Head of caudate nucleus (tissue), 42 donors: Measurements from ENCODE around the gene ZSWIM4.

ENCODE experiments used
- DNase-seq, 42 donors: peaks; one replicate each; pipeline versions ENCODE4 v3.0.0 to v3.0.0-alpha.2; 2020 to 2021; ENCODE audit warnings: mixed read lengths in 7 of 42
- intact Hi-C: fragments of 100-400 bp; cut with DNase I; formaldehyde crosslinking; loops from one replicate; pipeline ENCODE4 v1.15.0; 2022

ZSWIM4 gene

DNA sequence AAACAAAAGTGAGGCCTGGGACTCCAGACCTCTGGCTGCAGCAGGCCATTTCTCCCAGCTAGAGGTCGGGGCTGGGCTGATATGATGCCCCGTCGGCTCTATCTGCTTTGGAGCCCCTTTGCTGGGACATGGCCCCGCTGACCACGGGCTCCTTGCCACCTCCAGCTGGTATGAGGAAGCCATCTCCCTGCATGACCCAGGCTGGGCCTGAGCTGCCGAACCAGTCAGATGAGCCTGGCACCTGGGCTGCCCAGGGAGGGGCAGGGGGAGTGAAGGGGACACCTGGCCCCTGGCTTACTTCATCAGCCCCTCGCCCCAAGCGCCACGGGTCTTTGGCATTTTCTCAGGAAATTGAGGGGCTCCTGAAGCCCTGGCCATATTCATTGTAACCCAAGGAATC lies 7.8 kb downstream of the ZSWIM4 start:
- intact Hi-C loops: no loop called here
- no peak for DNase-seq

DNA sequence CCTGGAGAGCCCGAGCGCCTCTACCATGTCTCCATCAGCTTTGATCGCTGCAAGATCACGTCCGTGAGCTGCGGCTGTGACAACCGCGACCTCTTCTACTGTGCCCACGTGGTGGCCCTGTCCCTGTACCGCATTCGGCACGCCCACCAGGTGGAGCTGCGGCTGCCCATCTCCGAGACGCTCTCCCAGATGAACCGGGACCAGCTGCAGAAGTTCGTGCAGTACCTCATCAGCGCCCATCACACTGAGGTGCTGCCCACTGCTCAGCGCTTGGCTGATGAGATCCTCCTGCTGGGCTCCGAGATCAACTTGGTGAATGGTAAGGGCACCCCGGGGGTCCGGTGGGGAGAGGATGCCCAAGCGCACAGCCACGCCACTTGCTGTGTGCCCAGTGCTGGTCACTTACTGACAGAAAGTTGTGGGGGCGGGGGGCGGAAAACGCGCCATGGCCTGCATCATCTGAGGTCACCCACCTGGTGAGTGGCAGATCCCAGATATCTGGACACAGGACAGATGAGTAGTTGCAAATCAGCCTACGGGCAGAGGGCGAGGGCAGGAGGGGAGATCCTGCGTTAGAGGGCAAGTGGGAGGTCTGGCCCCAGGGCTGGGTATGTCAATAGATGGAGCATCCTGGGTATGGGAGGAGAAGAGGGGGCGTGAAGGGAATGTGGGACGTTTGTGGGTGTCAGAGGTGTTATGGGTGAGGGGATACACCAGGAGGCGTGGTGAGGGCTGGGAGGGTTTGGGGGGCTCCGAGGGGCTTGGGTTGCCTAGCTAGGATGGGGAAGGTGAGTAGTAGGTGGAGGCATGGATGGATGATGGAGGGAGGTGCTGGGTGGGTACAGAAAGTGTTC lies 9.8 kb downstream of the ZSWIM4 start:
- peak in 25 of 42 donors; percentile 16 to 76 (median 35) for DNase-seq
- intact Hi-C loops: no loop called here

DNA sequence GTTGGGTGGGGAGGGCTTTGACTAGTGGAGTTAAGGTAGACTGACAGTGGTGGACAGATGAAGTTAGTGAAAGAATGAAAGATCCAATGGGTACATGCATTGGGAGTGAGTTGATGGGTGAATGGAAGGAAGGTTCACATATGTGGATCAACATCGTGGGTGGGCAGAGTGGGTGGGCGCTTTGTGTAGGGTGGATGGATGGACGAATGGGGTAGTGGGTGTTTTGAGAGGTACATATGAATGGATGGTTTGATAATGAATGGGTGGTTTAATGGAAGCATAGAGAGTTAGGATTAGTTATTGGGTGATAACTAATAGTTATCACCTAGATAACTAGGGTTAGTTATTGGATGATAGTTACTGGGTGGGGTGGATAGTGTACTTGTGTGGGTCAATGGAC lies 11.5 kb downstream of the ZSWIM4 start:
- intact Hi-C loops: no loop called here

DNA sequence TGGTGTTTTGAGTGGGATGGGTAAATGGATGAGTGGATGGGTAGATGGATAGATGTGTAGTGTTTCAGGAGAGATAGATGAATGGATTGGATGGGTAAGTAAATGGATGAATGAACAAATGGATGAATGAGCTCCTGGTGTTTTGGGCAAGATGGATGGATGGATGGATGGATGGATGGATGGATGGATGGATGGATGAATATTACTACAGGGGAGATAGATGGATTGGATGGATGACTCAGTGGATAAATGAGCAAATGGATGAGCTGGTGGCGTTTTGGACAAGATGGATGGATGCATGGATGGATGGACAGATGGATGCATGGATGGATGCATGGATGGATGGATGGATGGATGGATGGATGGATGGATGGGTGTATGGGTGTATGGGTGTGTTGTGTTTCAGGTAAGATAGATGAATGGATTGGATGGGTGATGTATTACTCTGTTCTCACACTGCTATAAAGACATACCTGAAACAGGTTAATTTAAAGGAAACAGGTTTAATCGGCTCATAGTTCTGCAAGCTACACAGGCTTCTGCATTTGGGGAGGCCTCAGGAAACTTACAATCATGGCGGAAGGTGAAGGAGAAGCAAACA lies 12.3 kb downstream of the ZSWIM4 start:
- intact Hi-C loops: no loop called here
- no peak for DNase-seq

More for the DNA sequence above, 11.5 kb downstream of the ZSWIM4 start:
- DNase-seq: no peak

DNA sequence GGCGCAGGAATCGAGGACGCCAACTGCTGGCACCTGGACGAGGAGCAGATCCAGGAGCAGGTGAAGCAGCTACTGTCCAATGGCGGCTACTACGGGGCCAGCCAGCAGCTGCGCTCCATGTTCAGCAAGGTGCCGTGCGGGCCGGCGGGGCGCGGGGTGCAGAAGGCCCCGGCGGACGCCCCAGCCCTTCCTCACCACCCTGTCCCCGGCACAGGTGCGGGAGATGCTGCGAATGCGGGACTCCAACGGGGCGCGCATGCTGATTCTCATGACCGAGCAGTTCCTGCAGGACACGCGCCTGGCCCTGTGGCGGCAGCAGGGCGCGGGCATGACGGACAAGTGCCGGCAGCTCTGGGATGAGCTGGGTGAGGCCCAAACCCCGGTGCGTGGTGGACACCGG lies 13.6 kb downstream of the ZSWIM4 start:
- DNase-seq: no peak
- intact Hi-C loops: no loop called here

DNA sequence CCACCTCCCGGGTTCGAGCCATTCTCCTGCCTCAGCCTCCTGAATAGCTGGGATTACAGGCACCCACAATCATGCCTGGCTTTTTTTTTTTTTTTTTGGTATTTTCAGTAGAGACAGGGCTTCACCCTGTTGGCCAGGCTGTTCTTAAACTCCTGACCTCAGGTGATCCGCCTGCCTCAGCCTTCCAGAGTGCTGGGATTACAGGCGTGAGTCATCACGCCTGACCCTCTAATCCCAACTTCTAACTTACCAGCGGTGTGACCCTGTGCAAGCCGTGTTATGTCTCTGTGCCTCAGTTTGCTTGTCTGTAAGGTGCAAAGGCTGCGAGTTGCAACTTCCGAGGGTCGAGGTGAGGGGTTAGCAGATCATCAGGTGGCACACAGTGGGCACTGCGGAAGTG lies 17.3 kb downstream of the ZSWIM4 start:
- DNase-seq: no peak
- intact Hi-C loops: no loop called here

DNA sequence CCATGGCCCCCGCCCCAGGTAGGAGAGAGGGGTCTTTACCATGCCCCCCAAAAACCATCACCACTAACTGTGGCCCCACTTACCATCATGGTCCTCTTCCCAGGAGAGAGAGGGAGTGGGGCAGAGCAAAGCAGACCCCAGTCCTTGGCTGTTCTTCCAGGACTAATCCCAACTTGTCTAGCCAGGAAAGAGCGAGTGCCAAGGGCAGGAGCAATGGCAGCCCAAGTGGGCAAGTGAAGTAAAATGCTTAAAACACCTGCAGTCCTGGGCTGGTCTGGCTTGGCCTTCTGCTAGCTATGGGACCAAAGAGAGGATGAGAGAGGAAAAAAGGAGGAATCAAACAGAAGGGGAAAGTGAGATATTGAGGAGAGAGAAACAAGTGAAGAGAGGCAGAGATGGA lies 17.9 kb downstream of the ZSWIM4 start:
- intact Hi-C loops: no loop called here
- no peak for DNase-seq

DNA sequence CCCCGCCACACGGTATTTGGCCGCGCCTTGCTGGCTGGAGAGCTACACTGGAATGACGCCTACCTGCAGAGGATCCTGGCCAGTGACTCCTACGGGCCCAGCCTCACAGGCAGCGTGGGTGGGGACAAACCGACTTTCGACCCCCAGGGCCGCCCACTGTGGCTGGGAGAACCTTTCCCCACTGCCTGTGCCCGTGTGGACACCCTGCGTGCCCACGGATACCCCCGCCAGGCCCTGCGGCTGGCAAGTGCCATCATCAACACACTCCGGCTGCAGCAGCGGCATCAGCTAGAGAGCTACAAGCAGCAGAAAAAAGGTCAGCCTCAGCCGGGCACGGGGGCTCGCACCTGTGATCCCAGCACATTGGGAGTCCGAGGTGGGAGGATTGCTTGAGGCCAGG lies 19.3 kb downstream of the ZSWIM4 start:
- intact Hi-C loops: no loop called here
- DNase-seq: no peak

DNA sequence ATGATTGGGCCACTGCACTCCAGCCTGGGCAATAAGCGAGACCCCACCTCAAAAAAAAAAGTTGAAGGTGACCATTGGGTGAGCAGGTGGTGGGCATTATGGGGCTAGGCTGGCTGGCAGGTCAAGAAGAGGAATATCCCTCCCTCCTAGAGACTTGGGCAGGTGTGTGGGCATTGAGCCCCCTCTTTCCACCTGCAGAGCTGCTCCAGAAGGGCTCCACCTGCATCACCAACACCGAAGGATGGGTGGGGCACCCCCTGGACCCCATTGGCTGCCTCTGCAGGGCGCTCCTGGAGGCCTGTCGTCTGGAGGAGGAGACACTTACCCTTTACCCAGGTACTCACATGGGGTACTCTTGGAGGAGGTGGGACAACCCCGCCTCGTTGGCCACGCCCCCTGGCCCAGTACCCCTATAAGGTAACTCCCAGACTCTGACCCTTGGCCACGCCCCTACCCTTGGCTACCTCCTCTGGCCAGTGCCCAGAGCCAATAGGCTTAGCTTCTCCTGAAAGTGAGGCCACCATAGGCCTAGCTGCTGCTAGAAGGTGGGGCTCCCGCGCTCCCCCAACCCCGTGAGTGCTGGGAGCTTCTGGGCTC lies 21.9 kb downstream of the ZSWIM4 start:
- intact Hi-C loops: no loop called here
- DNase-seq: no peak

DNA sequence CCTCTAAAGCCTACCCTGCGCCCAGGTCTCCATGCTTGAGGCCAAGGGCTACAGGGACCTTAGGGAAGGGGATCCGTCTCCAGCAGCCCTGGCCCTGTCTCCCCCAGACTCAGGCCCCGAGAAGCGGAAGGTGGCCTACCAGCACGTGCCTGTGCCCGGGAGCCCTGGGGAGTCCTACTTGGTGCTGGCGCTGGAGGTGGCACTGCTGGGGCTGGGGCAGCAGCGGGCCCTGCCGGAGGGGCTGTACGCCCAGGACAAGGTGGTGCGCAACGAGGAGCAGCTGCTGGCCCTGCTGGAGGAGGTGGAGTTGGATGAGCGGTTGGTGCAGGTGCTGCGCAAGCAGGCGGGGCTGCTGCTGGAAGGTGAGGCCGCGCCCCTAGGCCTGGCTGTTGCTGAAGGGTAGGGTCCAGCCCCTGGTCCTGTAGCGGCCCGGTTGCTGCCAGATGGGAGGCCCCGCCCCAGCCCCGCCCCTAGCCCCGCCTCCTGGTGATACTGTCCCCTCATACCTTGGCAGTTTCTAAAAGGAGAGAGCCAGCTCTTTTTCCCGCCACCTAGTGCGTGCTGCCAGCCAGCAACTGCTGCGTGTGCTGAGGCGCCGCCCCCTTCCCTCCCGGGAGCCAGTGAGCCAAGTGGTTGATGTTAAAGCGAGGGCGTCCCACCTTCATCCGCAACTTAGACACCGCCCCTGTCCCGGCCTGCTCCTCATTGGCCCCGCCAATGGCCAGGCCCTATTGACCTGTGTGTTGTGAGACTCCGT lies 22.6 kb downstream of the ZSWIM4 start:
- DNase-seq: peak in 3 of 42 donors; percentile 28 to 58 (median 37)
- intact Hi-C loops: no loop called here

DNA sequence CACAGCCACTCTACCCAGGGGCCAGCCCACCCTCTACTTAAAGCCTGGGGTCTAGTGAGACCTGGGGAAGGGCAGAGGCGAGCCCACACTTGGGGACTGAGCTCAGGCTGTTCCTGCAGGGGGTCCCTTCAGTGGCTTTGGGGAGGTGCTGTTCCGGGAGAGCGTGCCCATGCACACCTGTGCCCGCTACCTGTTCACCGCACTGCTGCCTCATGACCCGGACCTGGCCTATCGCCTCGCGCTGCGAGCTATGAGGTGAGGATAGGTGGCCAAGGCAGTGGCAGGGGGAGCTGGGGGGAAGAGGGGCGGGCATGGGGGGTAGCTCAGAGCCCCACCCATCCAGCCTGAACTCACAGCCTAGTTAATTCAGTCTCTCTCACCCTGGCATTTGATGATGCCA lies 24.0 kb downstream of the ZSWIM4 start:
- intact Hi-C loops: no loop called here
- DNase-seq: no peak

DNA sequence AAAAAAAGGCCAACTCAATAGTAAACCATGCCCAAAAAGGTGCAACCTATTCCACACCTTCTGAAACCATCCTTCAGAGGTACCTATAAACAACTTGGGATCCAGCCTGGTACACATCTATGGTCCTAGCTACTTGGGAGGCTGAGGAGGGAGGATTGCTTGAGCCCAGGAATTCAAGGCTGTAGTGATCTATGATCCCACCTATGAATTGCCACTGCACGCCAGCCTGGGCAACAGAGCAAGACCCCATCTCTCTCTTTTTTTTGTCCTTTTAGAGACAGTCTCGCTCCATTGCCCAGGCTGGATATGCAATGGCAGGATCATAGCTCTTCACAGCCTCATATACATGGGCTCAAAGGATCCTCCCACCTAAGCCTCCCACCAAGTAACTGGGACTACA lies 26.0 kb downstream of the ZSWIM4 start:
- no peak for DNase-seq
- intact Hi-C loops: no loop called here

DNA sequence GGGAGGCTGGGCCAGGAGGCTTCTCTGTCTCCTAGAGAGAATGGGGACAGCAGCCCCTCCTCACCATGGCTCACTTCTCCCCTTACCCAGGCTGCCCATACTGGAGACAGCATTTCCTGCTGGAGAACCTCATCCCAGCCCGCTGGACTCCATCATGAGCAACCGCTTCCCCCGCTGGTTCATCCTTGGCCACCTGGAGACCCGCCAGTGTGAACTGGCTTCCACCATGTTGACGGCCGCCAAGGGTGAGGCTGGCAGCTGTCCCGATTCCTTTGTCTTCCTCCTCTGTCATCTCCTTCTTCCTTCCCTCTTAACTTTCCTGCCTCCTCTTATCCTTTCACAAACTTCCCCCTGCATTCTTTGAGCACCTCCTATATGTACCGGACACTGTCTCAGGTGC lies 28.0 kb downstream of the ZSWIM4 start:
- intact Hi-C loops: no loop called here
- peak in 4 of 42 donors; percentile 27 to 47 (median 32) for DNase-seq

DNA sequence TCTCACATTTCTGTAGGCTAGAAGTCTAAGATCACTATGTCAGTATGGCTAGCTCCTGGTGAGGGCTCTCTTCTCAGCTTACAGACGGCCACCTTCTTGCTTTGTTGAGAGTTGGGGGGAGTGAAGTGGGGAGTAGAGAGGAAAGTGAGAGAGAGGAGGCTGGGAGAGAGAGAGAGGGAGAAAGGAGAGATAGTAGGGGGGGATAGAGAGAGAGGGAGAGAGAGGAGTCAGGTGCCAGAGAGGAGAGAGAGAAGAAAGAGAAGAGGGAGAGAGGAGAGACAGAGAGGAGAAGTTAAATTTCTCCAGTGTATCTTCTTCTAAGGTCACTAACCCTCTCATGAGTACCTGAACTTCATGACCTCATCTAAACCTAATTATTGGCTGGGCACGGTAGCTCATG lies 28.7 kb downstream of the ZSWIM4 start:
- intact Hi-C loops: no loop called here
- DNase-seq: no peak

DNA sequence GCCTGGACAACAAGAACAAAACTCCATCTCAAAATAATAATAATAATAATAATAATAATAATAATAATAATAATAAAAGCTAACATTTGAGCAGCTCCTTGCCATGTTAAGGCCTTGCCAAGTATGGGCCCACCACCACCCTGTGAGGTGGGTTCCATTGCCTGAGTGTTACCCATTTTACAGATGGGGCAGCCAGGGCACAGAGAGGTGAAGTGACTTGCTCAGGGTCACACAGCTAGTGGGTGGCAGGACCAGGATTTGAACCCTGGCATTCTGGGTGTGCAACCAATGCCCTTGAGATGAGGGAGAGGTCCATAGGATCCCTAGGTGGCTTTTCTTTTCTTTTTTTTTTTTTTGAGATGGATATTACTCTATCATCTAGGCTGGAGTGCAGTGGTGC lies 29.5 kb downstream of the ZSWIM4 start:
- intact Hi-C loops: no loop called here
- no peak for DNase-seq

DNA sequence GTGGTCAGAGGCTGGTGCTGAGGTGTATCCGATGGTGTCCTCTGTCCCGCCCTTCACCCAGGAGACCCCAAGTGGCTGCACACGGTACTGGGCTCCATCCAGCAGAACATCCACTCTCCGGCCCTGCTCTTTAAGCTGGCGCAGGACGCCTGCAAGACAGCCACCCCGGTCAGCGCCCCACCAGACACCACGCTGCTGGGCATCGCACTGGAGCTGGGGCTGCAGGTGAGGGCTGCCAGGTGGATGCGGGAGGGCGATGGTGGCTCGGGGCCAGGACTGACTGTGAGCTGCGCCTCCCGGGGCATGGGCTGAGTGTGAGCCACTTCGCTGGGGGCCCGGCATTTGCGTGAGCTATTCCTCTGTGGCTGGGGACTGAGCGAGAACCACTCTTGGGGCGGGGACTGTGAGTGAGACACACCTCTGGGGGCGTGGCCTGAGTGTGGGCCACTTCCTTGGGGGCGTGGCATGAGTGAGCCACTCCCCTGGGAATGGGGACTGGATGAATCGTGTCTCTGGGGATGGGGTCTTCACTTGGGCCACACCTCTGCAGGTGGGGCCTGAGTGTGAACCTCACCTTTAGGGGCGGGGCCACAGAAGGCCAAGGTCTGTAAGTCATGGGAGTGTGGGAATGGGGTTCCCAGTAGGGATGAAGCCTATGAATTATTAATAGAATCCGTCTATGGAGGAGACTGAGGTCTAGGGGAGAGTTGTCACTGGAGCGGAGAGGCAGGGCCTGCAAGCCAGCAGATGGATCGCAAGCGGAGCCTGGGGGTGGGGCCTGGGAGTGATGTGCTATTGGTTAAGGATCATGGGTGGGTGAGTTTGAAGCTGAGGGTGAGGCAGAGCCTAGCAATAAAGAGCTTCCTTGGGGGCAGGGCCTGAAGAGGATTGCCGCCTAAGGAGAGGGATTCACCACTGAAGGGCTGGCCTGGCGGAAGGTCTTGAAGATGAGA lies 30.5 kb downstream of the ZSWIM4 start:
- DNase-seq: no peak
- intact Hi-C loops: no loop called here

DNA sequence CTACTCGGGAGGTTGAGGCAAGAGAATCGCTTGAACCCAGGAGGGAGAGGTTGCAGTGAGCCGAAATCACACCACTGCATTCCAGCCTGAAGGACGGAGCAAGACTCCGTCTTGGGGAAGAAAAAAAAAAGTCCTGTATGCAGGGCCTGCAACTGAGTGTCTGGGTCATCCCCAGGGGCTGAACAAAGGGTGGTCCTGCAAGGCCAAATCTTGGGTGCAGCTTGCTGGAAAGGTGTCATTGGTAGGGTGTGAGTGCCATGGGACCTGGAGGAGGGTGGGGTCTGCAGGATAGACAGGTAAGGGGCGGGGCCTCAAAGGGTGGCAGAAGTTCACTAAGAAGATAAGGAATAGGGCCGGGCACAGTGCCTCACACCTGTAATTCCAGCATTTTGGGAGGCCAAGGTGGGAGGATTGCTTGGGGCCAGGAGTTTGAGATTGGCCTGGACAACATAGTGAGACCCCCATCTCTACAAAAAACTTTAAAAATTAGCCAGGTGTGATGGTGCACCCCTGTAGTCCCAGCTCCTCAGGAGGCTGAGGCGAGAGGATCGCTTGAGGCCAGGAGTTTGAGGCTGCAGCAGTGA lies 31.5 kb downstream of the ZSWIM4 start:
- no peak for DNase-seq
- intact Hi-C loops: no loop called here

DNA sequence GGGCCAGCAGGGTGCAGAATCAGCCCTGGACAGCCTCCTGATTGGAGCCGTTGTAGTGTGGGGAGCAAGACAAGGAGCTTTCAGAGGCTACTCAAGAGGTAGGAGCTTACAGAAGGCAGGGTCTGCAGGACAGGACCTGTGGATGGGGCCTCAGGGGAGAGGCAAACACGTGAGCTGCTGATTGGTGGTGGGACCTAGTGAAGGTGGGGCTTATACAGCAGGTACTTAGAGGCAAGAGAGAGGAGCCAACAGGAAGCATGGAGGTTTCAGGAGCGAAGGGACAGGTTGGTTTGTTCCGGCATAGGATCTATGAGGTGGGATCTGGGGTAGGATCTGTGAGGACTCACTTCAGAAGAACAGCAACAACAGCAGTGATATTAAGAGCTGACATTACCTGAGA lies 32.4 kb downstream of the ZSWIM4 start:
- intact Hi-C loops: no loop called here
- no peak for DNase-seq
